Sciatic nerve (tissue), 2 donors: Measurements from ENCODE around the gene CNKSR3. TPM values are rescaled to one million over a fixed set of nuclear protein-coding genes. Genes with fewer than 3 reads are reported as not detected.
A peak's percentile ranks its signal among the peaks of the same experiment; 100 is the strongest.

Source experiments
- ATAC-seq: fragments of 200-7000 bp; cut with Tn5 transposase; one replicate; pipeline ENCODE4 v1.9.1; 2020; ENCODE audit warnings: mild to moderate bottlenecking, moderate library complexity
- DNase-seq: peaks from one replicate; pipeline ENCODE4 v3.0.0-alpha.2; 2020; ENCODE audit warnings: low spot score
- intact Hi-C: fragments of 100-400 bp; cut with DNase I; formaldehyde crosslinking; loops from one replicate; pipeline ENCODE4 v1.14.2; 2022
- total RNA-seq: library from RNA; stranded (reverse); fragmentation: NEBNext Ultra II Directional; extraction: Animal tissue kit (Norgen Biotek cat#: 25700); gene quantifications from one replicate; pipeline ENCODE4 v1.2.1, GENCODE V29; 2021
- donor health status: DM: no; HTN: no; CAD: no.
- donor health status: DM: no; HTN: no; CAD: no.

Gene CNKSR3
- total RNA-seq, 1 donor from 2014 or later: 22.2 TPM

GRCh38 chr6:154435400-154435945, 75.0 kb downstream of the CNKSR3 start:
- no peak for ATAC-seq
- intact Hi-C loops: no loop called here
- DNase-seq: no peak

- intact Hi-C loops: no loop called here
- ATAC-seq (no peak), DNase-seq (no peak)
Observed at GRCh38 chr6:154434662-154435061, 75.8 kb downstream of the CNKSR3 start.

- peak; percentile 74 for ATAC-seq
- intact Hi-C loops: no loop called here
Observed at GRCh38 chr6:154433477-154434241, 76.8 kb downstream of the CNKSR3 start.

GRCh38 chr6:154432533-154433476, 77.7 kb downstream of the CNKSR3 start:
- ATAC-seq (no peak), DNase-seq (no peak)
- intact Hi-C loops: no loop called here

More at GRCh38 chr6:154433477-154434241, 76.8 kb downstream of the CNKSR3 start:
- no peak for DNase-seq

- no peak for ATAC-seq
- intact Hi-C loops: no loop called here
Observed at GRCh38 chr6:154430481-154430919, 80.0 kb downstream of the CNKSR3 start.

GRCh38 chr6:154429711-154430110, 80.8 kb downstream of the CNKSR3 start:
- DNase-seq (no peak), ATAC-seq (no peak)
- intact Hi-C loops: no loop called here

More at GRCh38 chr6:154430481-154430919, 80.0 kb downstream of the CNKSR3 start:
- DNase-seq: no peak

GRCh38 chr6:154428897-154429296, 81.6 kb downstream of the CNKSR3 start:
- ATAC-seq (no peak), DNase-seq (no peak)
- intact Hi-C loops: no loop called here

- intact Hi-C loops: no loop called here
- ATAC-seq (peak; percentile 65), DNase-seq (no peak)
Observed at GRCh38 chr6:154427446-154427845, 83.0 kb downstream of the CNKSR3 start.

- no peak for DNase-seq
- no peak for ATAC-seq
- intact Hi-C loops: no loop called here
Observed at GRCh38 chr6:154426997-154427396, 83.5 kb downstream of the CNKSR3 start.

GRCh38 chr6:154425034-154425433, 85.5 kb downstream of the CNKSR3 start:
- DNase-seq (no peak), ATAC-seq (no peak)
- intact Hi-C loops: no loop called here

- intact Hi-C loops: no loop called here
Observed at GRCh38 chr6:154414021-154414813, 96.3 kb downstream of the CNKSR3 start.

GRCh38 chr6:154412106-154412820, 98.2 kb downstream of the CNKSR3 start:
- DNase-seq (no peak), ATAC-seq (no peak)
- intact Hi-C loops: no loop called here

More at GRCh38 chr6:154414021-154414813, 96.3 kb downstream of the CNKSR3 start:
- DNase-seq (no peak), ATAC-seq (no peak)

- DNase-seq: no peak
Observed at GRCh38 chr6:154411076-154411475, 99.4 kb downstream of the CNKSR3 start.

GRCh38 chr6:154410619-154411072, 99.8 kb downstream of the CNKSR3 start:
- peak; percentile 69 for DNase-seq
- intact Hi-C loops: no loop called here
- ATAC-seq: peak; percentile 92

More at GRCh38 chr6:154411076-154411475, 99.4 kb downstream of the CNKSR3 start:
- intact Hi-C loops: no loop called here
- no peak for ATAC-seq

GRCh38 chr6:154408891-154409500, 101.5 kb downstream of the CNKSR3 start:
- no peak for ATAC-seq
- intact Hi-C loops: no loop called here
- no peak for DNase-seq

GRCh38 chr6:154407440-154407839, 103.0 kb downstream of the CNKSR3 start:
- no peak for DNase-seq
- intact Hi-C loops: no loop called here
- ATAC-seq: no peak

GRCh38 chr6:154406869-154407268, 103.6 kb downstream of the CNKSR3 start:
- ATAC-seq (no peak), DNase-seq (no peak)
- intact Hi-C loops: no loop called here

GRCh38 chr6:154406301-154406700, 104.2 kb downstream of the CNKSR3 start:
- DNase-seq (no peak), ATAC-seq (no peak)
- intact Hi-C loops: no loop called here
